HG02642 (cell line): ENCODE data around the gene FITM1.

ENCODE experiments used
- ATAC-seq: cut with Tn5 transposase; IDR thresholded peaks from one replicate; pipeline ENCODE4 v1.9.1; 2021; ENCODE audit warnings: mild to moderate bottlenecking; ENCODE audit not compliant: unreplicated experiment, poor library complexity

Gene FITM1

GRCh38 chr14:24137529-24138395, 7.3 kb downstream of the FITM1 start:
- no peak for ATAC-seq

GRCh38 chr14:24138396-24139271, 8.2 kb downstream of the FITM1 start:
- no peak for ATAC-seq

- no peak for ATAC-seq
Observed at GRCh38 chr14:24139272-24139934, 8.9 kb downstream of the FITM1 start.

GRCh38 chr14:24141097-24141880, 10.8 kb downstream of the FITM1 start, which contains the start of gene EMC9:
TSS of gene EMC9 (minus strand) at chr14:24141591. CDS start at chr14:24141304, 287 bp downstream.
- peak; percentile 89 for ATAC-seq

GRCh38 chr14:24143511-24143910, 13.1 kb downstream of the FITM1 start:
- no peak for ATAC-seq

GRCh38 chr14:24144451-24144850, 14.0 kb downstream of the FITM1 start:
- ATAC-seq = no peak

- ATAC-seq = no peak
Observed at GRCh38 chr14:24145219-24145618, 14.8 kb downstream of the FITM1 start.

GRCh38 chr14:24145690-24146452, 15.4 kb downstream of the FITM1 start:
- ATAC-seq = no peak

- ATAC-seq = peak; percentile 73
Observed at GRCh38 chr14:24146453-24146977, 16.1 kb downstream of the FITM1 start, which contains the start of gene PSME2. TSS of gene PSME2 (minus strand) at chr14:24146610. CDS start at chr14:24146581, 29 bp downstream.

GRCh38 chr14:24146978-24147760, 16.7 kb downstream of the FITM1 start, which contains the start of gene RNF31:
TSS of gene RNF31 (plus strand) at chr14:24147498. CDS start at chr14:24147699, 201 bp downstream.
- peak; percentile 82 for ATAC-seq

- no peak for ATAC-seq
Observed at GRCh38 chr14:24147761-24148428, 17.4 kb downstream of the FITM1 start.

GRCh38 chr14:24149302-24149969, 19.0 kb downstream of the FITM1 start:
- no peak for ATAC-seq

GRCh38 chr14:24150061-24150460, 19.6 kb downstream of the FITM1 start:
- no peak for ATAC-seq

- ATAC-seq = no peak
Observed at GRCh38 chr14:24150567-24150966, 20.1 kb downstream of the FITM1 start.

GRCh38 chr14:24150993-24151392, 20.5 kb downstream of the FITM1 start:
- ATAC-seq = no peak

- no peak for ATAC-seq
Observed at GRCh38 chr14:24151404-24152080, 21.1 kb downstream of the FITM1 start.
